GM19099 (cell line): ENCODE results near the gene ERBB4.

Source experiments
- POLR2A ChIP-seq: IDR thresholded peaks from 3 replicates; pipeline ENCODE4 v1.6.1; 2011; ENCODE audit warnings: low read depth; ENCODE audit not compliant: insufficient read length; ENCODE audit errors: extremely low read depth

ERBB4 gene

GRCh38 chr2:212259226-212259625, 279.4 kb downstream of the ERBB4 start:
- TF ChIP-seq POLR2A: no peak

GRCh38 chr2:212254339-212254738, 284.3 kb downstream of the ERBB4 start:
- no peak for TF ChIP-seq POLR2A

GRCh38 chr2:212249451-212249850, 289.2 kb downstream of the ERBB4 start:
- no peak for TF ChIP-seq POLR2A

- no peak for TF ChIP-seq POLR2A
These were observed 292.7 kb downstream of the ERBB4 start for GRCh38 chr2:212245880-212246279.

GRCh38 chr2:212242724-212243123, 295.9 kb downstream of the ERBB4 start:
- TF ChIP-seq POLR2A: no peak

DNA sequence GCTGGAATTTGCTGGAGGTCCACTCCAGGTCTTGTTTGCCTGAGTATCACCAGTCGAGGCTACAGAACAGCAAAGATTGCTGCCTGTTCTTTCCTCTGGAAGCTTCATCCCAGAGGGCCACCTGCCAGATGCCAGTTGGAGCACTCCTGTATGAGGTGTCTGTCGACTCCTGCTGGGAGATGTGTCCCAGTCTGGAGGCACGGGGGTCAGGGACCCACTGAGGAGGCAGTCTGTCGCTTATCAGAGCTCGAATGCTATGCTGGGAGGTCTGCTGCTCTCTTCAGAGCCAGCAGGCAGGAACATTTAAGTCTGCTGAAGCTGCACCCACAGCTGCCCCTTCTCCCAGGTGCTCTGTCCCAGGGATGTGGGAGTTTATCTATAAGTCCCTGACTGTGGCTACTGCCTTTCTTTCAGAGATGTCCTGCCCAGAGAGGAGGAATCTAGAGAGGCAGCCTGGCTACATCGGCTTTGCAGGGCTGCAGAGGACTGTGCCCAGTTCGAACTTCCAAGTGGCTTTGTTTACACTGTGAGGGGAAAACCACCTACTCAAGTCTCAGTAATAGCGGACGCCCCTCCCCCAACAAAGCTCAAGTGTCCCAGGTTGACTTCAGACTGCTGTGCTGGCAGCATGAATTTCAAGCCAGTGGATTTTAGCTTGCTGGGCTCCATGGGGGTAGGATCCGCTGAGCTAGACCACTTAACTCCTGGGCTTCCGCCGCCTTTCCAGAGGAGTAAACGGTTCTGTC, 301.1 kb downstream of the ERBB4 start:
- TF ChIP-seq POLR2A: no peak

- no peak for TF ChIP-seq POLR2A
These were observed 309.8 kb downstream of the ERBB4 start for GRCh38 chr2:212228743-212229171.

GRCh38 chr2:212227755-212228154, 310.8 kb downstream of the ERBB4 start:
- no peak for TF ChIP-seq POLR2A

GRCh38 chr2:212226114-212226513, 312.5 kb downstream of the ERBB4 start:
- TF ChIP-seq POLR2A: no peak

- TF ChIP-seq POLR2A: no peak
These were observed 314.9 kb downstream of the ERBB4 start for GRCh38 chr2:212223696-212224095.

- TF ChIP-seq POLR2A: no peak
These were observed 325.4 kb downstream of the ERBB4 start for GRCh38 chr2:212213191-212213590.

DNA sequence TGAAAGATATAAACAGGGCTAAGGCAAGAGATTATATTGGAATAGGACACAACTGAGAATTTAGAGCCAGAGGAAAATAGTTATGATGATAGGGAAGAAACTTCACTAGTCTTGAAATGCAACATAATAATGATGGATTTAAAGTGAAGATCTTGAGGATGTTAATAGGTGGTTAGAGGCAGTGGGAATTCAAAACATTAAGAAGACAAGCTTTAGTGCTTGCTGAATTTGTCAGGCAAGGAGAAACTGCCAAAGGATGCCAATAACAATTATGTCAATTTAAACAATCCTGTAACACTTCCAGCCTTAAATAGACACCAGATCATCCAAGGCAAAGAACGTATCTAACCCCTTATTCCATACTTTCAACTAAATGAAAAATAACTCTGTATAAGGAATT, 330.1 kb downstream of the ERBB4 start:
- TF ChIP-seq POLR2A: no peak

DNA sequence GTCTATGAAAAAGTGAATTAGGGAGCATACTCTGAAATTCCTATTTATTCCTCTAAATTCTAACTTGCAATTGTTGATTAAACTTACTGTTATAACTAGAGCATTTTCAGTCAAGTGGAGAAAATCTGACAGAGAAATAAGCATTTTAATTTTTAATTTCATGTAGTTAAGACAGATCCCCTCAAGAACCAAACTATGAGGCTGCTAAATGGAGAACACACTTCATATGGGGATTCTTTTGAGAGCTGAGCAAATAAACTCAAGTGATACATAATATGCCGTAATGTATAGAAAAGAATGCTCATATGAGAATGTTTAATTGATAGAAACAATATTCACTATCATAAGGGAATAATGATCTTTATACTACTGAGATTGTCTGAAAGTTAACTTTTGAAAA, 340.8 kb downstream of the ERBB4 start:
- TF ChIP-seq POLR2A: no peak

DNA sequence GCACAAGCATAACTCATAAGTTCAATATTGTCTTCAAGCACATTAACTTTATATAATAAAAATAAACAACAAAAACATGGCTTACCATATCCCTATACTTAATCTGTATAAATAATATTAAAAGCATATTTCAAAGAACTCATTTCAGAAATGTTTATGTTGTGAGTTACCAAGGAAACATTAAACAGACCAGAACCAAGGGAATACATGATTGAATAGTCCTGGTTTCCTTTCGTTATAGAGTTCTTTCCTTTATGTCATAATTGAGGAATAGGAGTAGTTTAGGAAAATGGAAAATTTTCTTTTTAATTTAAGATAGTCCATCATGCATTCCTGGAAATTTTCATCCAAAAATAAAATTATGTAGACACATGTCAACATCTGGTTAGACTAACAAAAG, 343.0 kb downstream of the ERBB4 start:
- TF ChIP-seq POLR2A: no peak

- no peak for TF ChIP-seq POLR2A
These were observed 344.2 kb downstream of the ERBB4 start for GRCh38 chr2:212194396-212194795.

DNA sequence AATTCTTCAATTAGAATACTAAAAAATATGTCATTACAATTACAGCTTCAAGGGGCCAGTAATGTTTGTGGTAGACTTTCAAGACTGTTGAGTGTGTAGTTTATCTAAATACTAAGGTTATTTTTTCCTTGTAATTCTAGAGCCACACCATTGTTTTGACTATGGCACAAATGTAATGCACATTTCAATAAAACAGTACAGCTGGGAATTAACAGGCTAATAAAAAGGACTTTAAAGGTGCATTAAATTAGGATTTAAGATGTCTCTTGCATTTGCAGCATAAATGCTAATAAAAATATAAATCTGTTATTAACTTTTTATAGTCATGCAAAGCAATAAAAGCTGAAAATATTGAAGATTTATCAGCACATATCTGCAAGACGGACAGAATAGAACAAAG, 344.8 kb downstream of the ERBB4 start:
- no peak for TF ChIP-seq POLR2A

DNA sequence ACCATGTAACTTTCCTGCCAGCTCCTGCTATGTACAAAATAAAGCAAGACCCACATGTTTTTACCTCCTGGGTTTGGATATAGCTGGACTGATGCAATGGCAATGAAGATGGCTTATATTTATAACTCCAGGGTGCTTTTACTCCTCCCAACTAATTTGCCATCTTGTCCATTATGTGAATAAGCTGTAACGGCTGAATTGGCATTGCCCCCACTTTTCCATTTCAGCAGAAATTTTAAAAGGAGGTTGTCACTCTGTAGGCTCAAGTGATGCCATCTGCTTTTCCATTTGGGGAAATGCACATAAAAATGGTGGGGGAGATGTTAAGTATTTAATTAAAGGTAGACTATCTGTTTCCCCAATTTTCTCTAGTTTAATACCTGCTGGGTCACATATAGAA, 345.5 kb downstream of the ERBB4 start:
- TF ChIP-seq POLR2A: no peak

- TF ChIP-seq POLR2A: no peak
These were observed 352.4 kb downstream of the ERBB4 start for GRCh38 chr2:212186166-212186565.

DNA sequence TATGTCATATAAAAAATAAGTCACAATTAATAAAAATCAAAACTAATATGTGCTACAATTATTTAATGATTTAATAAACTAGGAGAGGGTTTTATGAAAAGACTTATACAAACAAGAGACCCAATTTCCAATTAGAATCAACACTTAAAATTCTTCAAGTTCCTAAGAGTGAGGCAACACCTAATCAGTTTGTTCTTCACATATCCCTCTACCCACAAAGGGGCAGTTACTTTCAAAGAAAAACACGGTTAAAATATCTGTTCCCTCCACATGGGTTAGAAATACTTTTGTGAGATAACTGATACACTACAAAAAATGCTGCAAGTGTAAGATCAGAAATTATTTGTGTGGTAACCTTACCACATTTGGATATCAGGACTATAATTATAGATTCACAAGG, 357.0 kb downstream of the ERBB4 start:
- no peak for TF ChIP-seq POLR2A
